GM18498 (cell line): ENCODE results near the gene AFF3.

Experiments
- ATAC-seq: cut with Tn5 transposase; IDR thresholded peaks from one replicate; pipeline ENCODE4 v1.9.1; 2021; ENCODE audit warnings: mild to moderate bottlenecking, moderate library complexity; ENCODE audit not compliant: unreplicated experiment

AFF3 gene

GRCh38 chr2:100151310-100151709 lies 8.9 kb upstream of the AFF3 start:
- no peak for ATAC-seq

- ATAC-seq, result no peak
Observed at GRCh38 chr2:100148883-100149282, 6.5 kb upstream of the AFF3 start.

- ATAC-seq, result no peak
Observed at GRCh38 chr2:100146657-100146960, 4.2 kb upstream of the AFF3 start.

- ATAC-seq, result no peak
Observed at GRCh38 chr2:100145893-100146656, 3.7 kb upstream of the AFF3 start.

GRCh38 chr2:100143286-100143685 lies 896 bp upstream of the AFF3 start:
- no peak for ATAC-seq

GRCh38 chr2:100141906-100142305 lies 484 bp downstream of the AFF3 start:
- peak; percentile 6 for ATAC-seq

- no peak for ATAC-seq
Observed at GRCh38 chr2:100140582-100140981, 1.8 kb downstream of the AFF3 start.

GRCh38 chr2:100137866-100138570 lies 4.4 kb downstream of the AFF3 start:
- ATAC-seq, result no peak

- ATAC-seq, result no peak
Observed at GRCh38 chr2:100137318-100137717, 5.1 kb downstream of the AFF3 start.

- ATAC-seq, result no peak
Observed at GRCh38 chr2:100136310-100136709, 6.1 kb downstream of the AFF3 start.

GRCh38 chr2:100135415-100135814 lies 7.0 kb downstream of the AFF3 start:
- ATAC-seq, result no peak

GRCh38 chr2:100130595-100131391 lies 11.6 kb downstream of the AFF3 start:
- no peak for ATAC-seq

GRCh38 chr2:100126897-100127401 lies 15.4 kb downstream of the AFF3 start:
- no peak for ATAC-seq

GRCh38 chr2:100126201-100126600 lies 16.2 kb downstream of the AFF3 start:
- ATAC-seq, result no peak

GRCh38 chr2:100125626-100126025 lies 16.8 kb downstream of the AFF3 start:
- ATAC-seq, result no peak

- no peak for ATAC-seq
Observed at GRCh38 chr2:100124761-100125160, 17.6 kb downstream of the AFF3 start.

- no peak for ATAC-seq
Observed at GRCh38 chr2:100121124-100121718, 21.2 kb downstream of the AFF3 start.

GRCh38 chr2:100119235-100119634 lies 23.2 kb downstream of the AFF3 start:
- no peak for ATAC-seq

GRCh38 chr2:100113990-100114433 lies 28.4 kb downstream of the AFF3 start:
- ATAC-seq, result peak; percentile 70

- no peak for ATAC-seq
Observed at GRCh38 chr2:100110614-100111000, 31.8 kb downstream of the AFF3 start.

GRCh38 chr2:100109986-100110613 lies 32.3 kb downstream of the AFF3 start:
- ATAC-seq, result no peak
